HUES6 (cell line): ENCODE data around the gene SNX32.

Experiments used
- H3K27ac ChIP-seq: 2 replicates; pipeline ENCODE4 v1.7.0; 2013; ENCODE audit warnings: low read depth, mild to moderate bottlenecking, low read length, inconsistent platforms
- H3K27me3 ChIP-seq: 2 replicates; pipeline ENCODE4 v1.6.1; 2013; ENCODE audit warnings: low read length; ENCODE audit not compliant: control insufficient read depth, insufficient read depth
- H3K36me3 ChIP-seq: 2 replicates; pipeline ENCODE4 v1.6.1; 2013; ENCODE audit warnings: low read length; ENCODE audit not compliant: control insufficient read depth, insufficient read depth
- H3K4me1 ChIP-seq: 2 replicates; pipeline ENCODE4 v1.6.1; 2013; ENCODE audit warnings: low read length; ENCODE audit not compliant: control insufficient read depth, insufficient read depth
- H3K4me3 ChIP-seq: 2 replicates; pipeline ENCODE4 v1.5.1; 2013; ENCODE audit warnings: low read depth, low read length
- H3K9ac ChIP-seq: one replicate; pipeline ENCODE4 v1.6.1; 2013; ENCODE audit warnings: mild to moderate bottlenecking, low read length
- H3K9me3 ChIP-seq: 2 replicates; pipeline ENCODE4 v1.6.1; 2013; ENCODE audit warnings: low read depth, low read length; ENCODE audit not compliant: control insufficient read depth, insufficient read depth

The SNX32 gene

DNA sequence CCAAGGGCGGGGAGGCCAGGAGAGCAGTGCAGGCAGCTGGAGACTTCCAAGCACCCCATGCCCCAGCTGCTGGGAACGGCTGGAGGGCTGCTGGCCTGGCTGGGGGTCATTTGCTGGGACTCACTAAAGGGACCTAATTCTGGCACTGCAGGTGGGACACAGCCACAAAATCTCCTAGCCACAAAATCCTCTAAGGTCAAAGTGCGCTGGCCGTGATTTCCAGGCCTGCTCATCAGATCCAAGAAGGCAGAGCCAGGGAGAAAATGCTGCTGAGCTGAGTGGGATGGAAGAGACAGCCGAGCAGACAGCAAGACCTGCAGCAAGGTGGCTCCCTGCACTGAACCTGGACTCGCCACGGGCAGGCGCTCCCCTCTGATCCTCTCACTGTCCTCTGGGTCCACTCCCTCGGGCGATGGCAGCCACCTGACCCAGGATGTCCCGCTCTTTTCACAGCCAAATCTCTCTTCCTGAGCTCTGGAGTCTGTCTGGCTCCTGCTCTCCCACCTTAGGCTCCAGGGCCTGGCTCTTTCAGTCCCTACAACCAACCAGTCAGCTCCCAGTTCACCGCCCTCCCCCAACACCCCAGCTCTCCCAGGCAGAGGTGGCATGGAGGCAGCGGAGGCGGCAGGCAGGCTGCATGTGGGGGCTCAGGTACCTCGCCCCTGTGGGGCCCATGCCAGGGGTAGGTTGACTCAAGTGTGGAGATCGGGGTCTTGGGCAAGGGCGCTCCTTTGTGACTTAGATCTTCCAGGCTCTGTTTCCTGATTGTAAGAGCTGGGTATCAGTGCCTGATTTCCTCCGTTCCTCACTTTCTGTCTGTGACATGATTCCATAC is 32.4 kb upstream of the SNX32 start:
- Histone ChIP-seq H3K9ac (peak overlapping the region; percentile 20), H3K27me3 (peaks cover 5% of the 10 kb centered on the region; the same call in 1 of the 2 replicates), H3K27ac (no peak overlapping the region), H3K4me3 (no peak overlapping the region), H3K4me1 (peaks cover 17% of the 10 kb centered on the region), H3K36me3 (no peaks in the 10 kb centered on the region), H3K9me3 (no peaks in the 10 kb centered on the region)

DNA sequence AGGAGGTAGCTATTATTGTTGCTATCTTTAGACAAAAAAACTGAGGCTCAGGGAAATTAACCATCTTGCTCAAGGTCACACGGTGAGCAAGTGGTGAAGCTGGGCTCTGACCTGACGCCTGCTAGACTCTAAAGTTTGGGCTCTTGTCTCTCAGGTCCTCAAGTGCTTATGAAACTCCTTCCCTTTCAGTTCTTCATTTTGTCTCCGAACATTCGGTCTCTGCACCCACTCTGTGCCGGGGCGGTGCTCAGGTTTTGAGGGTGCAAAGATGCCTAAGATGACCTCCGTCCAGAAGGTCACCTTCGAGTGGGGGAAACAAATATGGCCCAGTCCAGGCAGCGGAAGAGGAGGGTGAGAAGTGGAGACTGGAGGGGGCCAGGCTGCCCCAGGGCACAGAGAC is 30.9 kb upstream of the SNX32 start:
- H3K4me1 ChIP-seq = peaks cover 13% of the 10 kb centered on the region
- no peak overlapping the region for H3K27ac ChIP-seq
- H3K9me3 ChIP-seq = no peaks in the 10 kb centered on the region
- H3K36me3 ChIP-seq = no peaks in the 10 kb centered on the region
- H3K9ac ChIP-seq = no peak overlapping the region
- H3K27me3 ChIP-seq = peaks cover 5% of the 10 kb centered on the region; the same call in 1 of the 2 replicates
- H3K4me3 ChIP-seq = no peak overlapping the region

DNA sequence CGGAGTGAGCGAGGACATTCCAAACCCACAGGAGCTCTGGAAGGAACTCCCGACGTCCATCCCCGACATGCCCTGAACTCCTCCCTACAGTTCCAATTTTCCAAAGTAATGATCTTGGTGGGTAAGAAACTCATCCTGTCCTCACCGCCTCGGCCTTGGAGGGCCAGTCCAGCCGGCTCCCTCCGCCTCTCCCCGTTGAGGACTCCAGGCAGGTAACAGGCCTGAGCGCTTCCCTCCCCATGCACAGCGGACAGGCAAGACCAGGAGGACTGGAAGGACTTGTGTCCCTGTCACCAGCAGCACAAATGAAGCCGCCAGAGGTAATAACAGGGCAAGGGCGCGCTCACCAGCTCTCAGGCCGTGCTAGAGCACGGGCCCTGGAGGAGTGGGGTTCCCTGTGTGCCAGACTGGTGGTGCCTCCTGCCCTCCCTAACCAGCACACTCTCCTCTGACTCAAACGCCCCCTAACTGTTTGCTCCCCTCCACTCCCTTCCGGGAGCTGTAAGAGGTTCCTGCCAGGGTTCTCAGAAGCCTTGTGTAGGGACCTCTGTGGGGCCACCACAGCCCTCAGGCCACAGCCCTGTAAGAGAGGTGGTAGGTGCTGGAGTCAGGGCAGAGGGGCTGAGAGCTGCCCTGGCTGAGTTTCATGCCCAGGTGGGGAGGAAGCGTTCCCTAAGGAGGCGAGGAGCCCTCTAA is 29.8 kb upstream of the SNX32 start:
- H3K9ac ChIP-seq = no peak overlapping the region
- H3K9me3 ChIP-seq = no peaks in the 10 kb centered on the region
- H3K27ac ChIP-seq = no peak overlapping the region
- peaks cover 9% of the 10 kb centered on the region; the same call in 1 of the 2 replicates for H3K27me3 ChIP-seq
- H3K4me1 ChIP-seq = peaks cover 9% of the 10 kb centered on the region
- no peaks in the 10 kb centered on the region for H3K36me3 ChIP-seq
- H3K4me3 ChIP-seq = no peak overlapping the region

DNA sequence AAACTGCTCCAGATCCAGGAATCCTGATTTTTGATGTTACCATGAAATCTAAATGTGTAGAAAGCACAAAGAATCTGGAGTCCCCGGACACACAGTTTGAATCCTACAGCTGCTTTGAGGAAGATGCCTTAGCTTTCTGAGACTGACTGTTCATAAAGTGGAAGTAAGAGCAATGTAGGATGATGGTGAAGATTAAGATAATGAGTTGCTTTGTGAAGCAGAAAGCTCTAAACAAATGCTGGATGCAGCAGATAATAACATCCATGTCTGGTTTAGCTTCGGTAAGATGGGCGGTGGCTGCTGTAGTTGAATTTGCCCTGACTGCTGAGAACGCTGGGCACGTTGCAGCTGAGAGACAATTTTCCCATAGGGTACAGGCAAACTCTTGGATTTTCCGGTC is 26.8 kb upstream of the SNX32 start:
- Histone ChIP-seq H3K27me3 (peaks cover 5% of the 10 kb centered on the region; the same call in 1 of the 2 replicates), H3K9ac (no peak overlapping the region), H3K36me3 (no peaks in the 10 kb centered on the region), H3K4me3 (no peak overlapping the region), H3K27ac (no peak overlapping the region), H3K9me3 (no peaks in the 10 kb centered on the region), H3K4me1 (no peaks in the 10 kb centered on the region)

DNA sequence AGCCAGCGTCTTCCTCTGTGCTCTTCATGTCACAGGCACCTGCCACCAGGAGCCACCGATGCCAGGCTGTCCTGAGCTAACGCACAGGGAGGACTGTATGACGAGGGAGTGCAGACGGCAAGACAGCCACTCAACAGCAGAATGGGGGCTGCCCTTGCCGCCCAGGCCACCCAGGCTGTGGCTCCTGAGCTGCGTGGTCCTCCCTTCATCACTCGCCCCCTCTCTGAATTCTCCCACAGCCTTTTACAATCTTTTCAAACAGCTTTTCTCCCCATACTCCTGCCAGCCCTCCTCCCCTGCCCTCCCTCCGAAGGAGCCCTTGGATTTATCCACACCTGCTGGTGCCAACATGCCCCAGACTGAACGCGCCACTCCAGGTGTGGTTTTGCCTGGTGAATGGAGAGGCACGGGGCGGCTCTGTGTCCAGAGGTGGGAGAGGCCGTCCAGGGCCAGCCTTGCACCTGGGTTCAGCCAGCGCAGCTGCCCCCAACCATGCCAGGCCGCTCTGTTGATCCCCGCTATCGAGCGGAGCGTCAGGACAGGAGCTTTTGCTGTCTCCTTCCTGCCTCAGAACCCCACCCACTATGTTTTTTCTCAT is 24.9 kb upstream of the SNX32 start:
- no peaks in the 10 kb centered on the region for H3K4me1 ChIP-seq
- H3K27me3 ChIP-seq = peaks cover 5% of the 10 kb centered on the region; the same call in 1 of the 2 replicates
- H3K36me3 ChIP-seq = no peaks in the 10 kb centered on the region
- H3K9ac ChIP-seq = no peak overlapping the region
- H3K27ac ChIP-seq = no peak overlapping the region
- no peak overlapping the region for H3K4me3 ChIP-seq
- no peaks in the 10 kb centered on the region for H3K9me3 ChIP-seq

DNA sequence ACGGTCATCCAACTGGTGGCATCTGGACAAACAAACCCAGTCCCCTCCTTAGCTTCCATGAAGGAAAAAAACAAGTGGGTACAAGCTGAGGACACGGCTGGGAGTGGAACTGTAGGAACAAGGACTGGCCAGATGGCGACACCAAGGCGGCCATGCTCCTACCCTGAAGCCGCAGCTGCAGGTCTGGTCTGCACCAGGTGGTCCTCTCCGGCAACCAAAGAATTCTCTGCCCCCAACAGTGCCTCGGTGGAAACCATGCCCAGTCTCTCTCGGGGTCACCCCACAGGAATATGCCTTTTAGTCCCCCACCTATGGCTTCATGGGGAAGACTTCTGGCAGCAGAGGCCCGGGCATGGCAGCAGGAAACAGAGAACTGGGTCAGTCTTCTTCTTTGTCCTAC is 24.3 kb upstream of the SNX32 start:
- H3K4me3 ChIP-seq = no peak overlapping the region
- no peaks in the 10 kb centered on the region for H3K4me1 ChIP-seq
- H3K9me3 ChIP-seq = no peaks in the 10 kb centered on the region
- peaks cover 5% of the 10 kb centered on the region; the same call in 1 of the 2 replicates for H3K27me3 ChIP-seq
- H3K36me3 ChIP-seq = no peaks in the 10 kb centered on the region
- H3K27ac ChIP-seq = no peak overlapping the region
- no peak overlapping the region for H3K9ac ChIP-seq

DNA sequence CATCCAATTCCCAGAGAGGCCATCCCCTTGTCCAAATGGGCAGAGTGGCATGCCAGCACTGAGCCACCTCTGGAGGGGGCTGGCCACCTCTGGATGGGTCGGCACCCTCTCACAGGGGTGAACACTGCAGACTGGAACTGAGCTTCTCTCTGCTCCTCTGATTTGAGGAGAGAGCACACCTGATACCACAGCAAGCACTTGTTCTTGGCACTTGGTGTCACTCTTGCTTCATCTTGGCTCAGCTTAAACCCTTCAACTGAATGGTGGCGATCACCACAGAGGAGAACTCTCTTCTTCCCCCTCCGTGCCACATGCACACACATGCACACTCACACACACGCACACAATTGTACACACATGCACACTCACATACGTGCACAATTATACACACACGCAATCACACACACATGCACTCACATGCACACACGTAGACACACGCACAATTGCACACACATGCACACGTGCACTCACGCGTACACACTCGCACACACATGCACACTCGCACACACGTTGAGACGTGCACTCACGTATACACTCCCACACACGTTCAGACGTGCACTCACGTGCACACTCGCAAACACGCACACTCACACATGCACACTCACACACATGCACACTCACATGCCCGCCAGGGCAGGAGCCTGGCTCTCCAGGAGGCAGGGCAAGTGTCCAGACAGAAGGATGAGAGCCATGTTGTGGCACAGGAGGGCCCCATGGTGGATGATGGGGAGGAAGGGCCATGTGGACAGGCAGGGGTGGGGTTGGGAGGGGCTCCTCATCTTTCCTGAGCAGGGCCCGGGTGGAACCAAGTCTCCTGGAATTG is 23.5 kb upstream of the SNX32 start:
- Histone ChIP-seq H3K27ac (no peak overlapping the region), H3K4me3 (no peak overlapping the region), H3K4me1 (no peaks in the 10 kb centered on the region), H3K9ac (no peak overlapping the region), H3K27me3 (peaks cover 5% of the 10 kb centered on the region; the same call in 1 of the 2 replicates), H3K9me3 (no peaks in the 10 kb centered on the region), H3K36me3 (no peaks in the 10 kb centered on the region)

DNA sequence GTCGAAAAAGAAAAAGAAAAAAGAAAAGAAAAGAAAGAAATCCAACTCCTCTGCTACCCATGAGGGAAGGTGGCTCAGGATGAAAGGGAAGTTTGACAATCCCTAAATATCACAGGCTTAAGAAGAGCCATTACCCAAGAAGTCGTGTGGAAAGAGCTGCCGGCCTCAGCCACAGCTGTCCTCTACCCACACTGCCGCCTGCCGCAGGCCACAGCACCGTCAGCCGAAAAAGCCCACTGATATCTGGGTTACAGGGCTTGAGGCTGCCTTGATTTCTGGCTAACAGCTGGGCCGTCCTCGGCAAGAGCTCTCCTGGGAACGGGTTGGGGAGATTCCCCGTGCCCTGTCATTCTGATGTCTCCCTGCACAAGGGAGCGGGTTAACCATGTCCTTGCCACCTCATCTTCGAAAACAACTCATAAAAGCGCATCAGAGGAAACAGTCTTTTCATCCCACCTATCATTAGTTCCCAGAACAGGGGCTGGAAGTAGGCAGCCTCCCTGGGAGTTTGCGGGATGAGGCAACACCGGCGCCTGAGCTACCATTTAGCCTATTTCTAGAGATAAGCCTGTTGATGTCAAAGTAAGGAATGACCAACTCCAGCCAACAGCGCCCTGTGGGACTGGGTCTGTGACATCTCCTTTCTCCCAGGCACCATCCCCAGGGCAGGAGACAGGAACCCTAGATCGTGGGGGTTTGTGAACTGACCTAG is 21.8 kb upstream of the SNX32 start:
- no peak overlapping the region for H3K27ac ChIP-seq
- H3K4me1 ChIP-seq = no peaks in the 10 kb centered on the region
- H3K36me3 ChIP-seq = no peaks in the 10 kb centered on the region
- no peak overlapping the region for H3K4me3 ChIP-seq
- H3K27me3 ChIP-seq = peaks cover 5% of the 10 kb centered on the region; the same call in 1 of the 2 replicates
- H3K9ac ChIP-seq = no peak overlapping the region
- no peaks in the 10 kb centered on the region for H3K9me3 ChIP-seq

DNA sequence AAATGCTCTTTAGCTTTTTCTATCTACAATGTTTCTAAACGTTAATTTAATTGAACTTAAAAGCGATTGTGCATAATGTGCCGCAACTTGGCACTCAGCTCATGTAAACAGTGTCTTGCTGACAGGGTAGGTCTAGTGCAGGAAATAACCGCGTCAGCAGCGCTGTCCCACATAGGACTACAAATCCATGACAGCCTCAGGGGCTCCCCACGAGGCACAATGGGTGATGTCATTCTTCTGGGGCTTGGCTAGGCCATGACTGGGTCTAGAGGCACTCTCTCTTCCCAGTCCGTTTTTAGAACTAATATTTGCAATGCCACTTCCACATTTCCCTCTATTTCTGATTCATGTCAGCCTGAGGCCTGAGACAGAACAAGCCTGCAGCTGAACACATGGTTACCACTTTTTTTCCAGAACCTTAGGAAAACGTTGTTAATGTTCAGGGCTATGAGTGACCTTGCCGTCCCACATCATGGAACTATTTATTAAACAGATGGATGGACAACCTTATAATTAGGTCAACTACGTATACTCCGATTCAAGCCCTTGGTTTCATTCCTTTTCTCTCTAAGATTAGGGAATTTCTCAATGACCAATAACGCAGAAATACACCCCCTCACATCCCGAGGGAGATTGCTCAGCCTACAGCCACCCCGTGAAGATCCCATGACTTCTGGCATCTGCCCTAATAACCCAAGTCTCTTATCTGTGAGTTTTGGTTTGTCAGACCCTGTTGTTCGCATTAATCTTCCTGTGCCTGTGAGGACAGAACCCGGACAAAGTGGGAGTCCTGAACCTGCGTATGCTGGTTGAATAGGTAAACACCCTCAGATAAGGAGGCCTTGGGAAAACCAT is 19.4 kb upstream of the SNX32 start:
- Histone ChIP-seq H3K9ac (no peak overlapping the region), H3K4me3 (no peak overlapping the region), H3K9me3 (no peaks in the 10 kb centered on the region), H3K36me3 (no peaks in the 10 kb centered on the region), H3K4me1 (no peaks in the 10 kb centered on the region), H3K27me3 (peaks cover 7% of the 10 kb centered on the region), H3K27ac (no peak overlapping the region)
